H1 (cell line): ENCODE data around the gene MYH11. TPM values are rescaled to one million over a fixed set of nuclear protein-coding genes. Genes with fewer than 3 reads are reported as not detected.
A peak's percentile ranks its signal among the peaks of the same experiment; 100 is the strongest.

Experiments
- CTCF ChIA-PET: fragments of 300-600 bp; sonication (Branson Sonifier 250); formaldehyde crosslinking; loops from one replicate; lab custom pipeline; 2021; ENCODE audit not compliant: partially characterized antibody; lab: Charles Lee
- POLR2A ChIA-PET: fragments of 300-600 bp; sonication (Branson Sonifier 250); formaldehyde crosslinking; loops from one replicate; lab custom pipeline; 2021; ENCODE audit warnings: inconsistent platforms; ENCODE audit not compliant: partially characterized antibody; lab: Charles Lee
- DNase-seq, 2 experiments: peaks; one replicate each; pipeline versions ENCODE4 v3.0.0 to v3.0.0-alpha.2; 2010 to 2022; ENCODE audit warnings: low spot score in 2 of 2, low read depth in 1 of 2, mixed read lengths in 1 of 2
- FAIRE-seq: peaks from 2 replicates; lab custom pipeline; 2011; peaks lifted over from hg19 to GRCh38; lab: Jason Lieb, UNC
- H2AFZ ChIP-seq: 2 replicates; pipeline ENCODE4 v1.8.1; 2012; ENCODE audit warnings: low read length, inconsistent platforms
- H2AK5ac ChIP-seq: 2 replicates; pipeline ENCODE4 v1.6.1; 2013; ENCODE audit warnings: low read depth, low read length
- H2BK120ac ChIP-seq: replicated peaks from 2 replicates; pipeline ENCODE3; 2013; ENCODE audit warnings: low read depth, low read length, inconsistent platforms
- H2BK12ac ChIP-seq: 2 replicates; pipeline ENCODE4 v1.6.1; 2013; ENCODE audit warnings: low read depth, low read length
- H2BK15ac ChIP-seq: 2 replicates; pipeline ENCODE4 v1.6.1; 2013; ENCODE audit warnings: low read length
- H2BK20ac ChIP-seq: 2 replicates; pipeline ENCODE4 v1.6.1; 2013; ENCODE audit warnings: low read length
- H2BK5ac ChIP-seq: 2 replicates; pipeline ENCODE4 v1.6.1; 2013; ENCODE audit warnings: low read depth, low read length
- H3K14ac ChIP-seq: 2 replicates; pipeline ENCODE4 v1.6.1; 2013; ENCODE audit warnings: inconsistent platforms; ENCODE audit not compliant: insufficient read length
- H3K18ac ChIP-seq: 2 replicates; pipeline ENCODE4 v1.6.1; 2013; ENCODE audit warnings: low read length; ENCODE audit errors: extremely low read depth
- H3K23ac ChIP-seq: 2 replicates; pipeline ENCODE4 v1.6.1; 2013; ENCODE audit warnings: inconsistent platforms; ENCODE audit not compliant: insufficient read length
- H3K23me2 ChIP-seq: 2 replicates; pipeline ENCODE4 v1.6.1; 2013; ENCODE audit warnings: low read depth, low read length
- H3K27ac ChIP-seq: 2 replicates; pipeline ENCODE4 v1.6.1; 2011; ENCODE audit warnings: low read depth, low read length, inconsistent platforms
- H3K27me3 ChIP-seq, 4 experiments: replicated peaks in 1 of 4; 1 replicate in 1 of 4; 2 replicates in 3 of 4; pipeline versions ENCODE4 v1.6.1 to v1.8.1; 2011 to 2013; ENCODE audit warnings: low read length in 3 of 4, mild to moderate bottlenecking in 3 of 4, inconsistent platforms in 2 of 4, mixed read lengths in 2 of 4, moderate library complexity in 1 of 4; ENCODE audit not compliant: control insufficient read depth in 3 of 4, insufficient read depth in 3 of 4; ENCODE audit errors: extremely low read depth in 1 of 4
- H3K36me3 ChIP-seq, 4 experiments: 2 replicates each; pipeline versions ENCODE4 v1.6.1 to v1.8.1; 2011 to 2013; ENCODE audit warnings: mild to moderate bottlenecking in 4 of 4, low read length in 3 of 4, moderate library complexity in 2 of 4, control low read depth in 1 of 4, inconsistent platforms in 1 of 4; ENCODE audit not compliant: insufficient read depth in 4 of 4, control insufficient read depth in 2 of 4
- H3K4ac ChIP-seq: replicated peaks from 2 replicates; pipeline ENCODE3; 2013; ENCODE audit warnings: low read length, low read depth, mixed read lengths, inconsistent platforms; ENCODE audit not compliant: insufficient read length
- H3K4me1 ChIP-seq, 4 experiments: replicated peaks in 1 of 4; 1 replicate in 1 of 4; 2 replicates in 3 of 4; pipeline versions ENCODE4 v1.6.1 to v1.8.1; 2011 to 2013; ENCODE audit warnings: low read length in 3 of 4, inconsistent platforms in 2 of 4, mixed read lengths in 1 of 4; ENCODE audit not compliant: insufficient read depth in 4 of 4, control insufficient read depth in 3 of 4
- H3K4me2 ChIP-seq, 2 experiments: 2 replicates each; pipeline versions ENCODE4 v1.6.1 to v1.8.1; 2011 to 2013; ENCODE audit warnings: low read depth in 2 of 2, low read length in 2 of 2, control low read depth in 1 of 2, inconsistent platforms in 1 of 2, mild to moderate bottlenecking in 1 of 2; ENCODE audit not compliant: insufficient read depth in 1 of 2
- H3K4me3 ChIP-seq, 4 experiments: fragments of 200-600, 300-600 bp in 1 of 4; sonication (generic), shearing (Covaris generic), sonication (Bioruptor Twin) in 1 of 4; 2 replicates each; pipeline versions ENCODE4 v1.5.1 to v1.8.1; 2011 to 2016; ENCODE audit warnings: low read length in 4 of 4, low read depth in 3 of 4, control low read depth in 2 of 4, inconsistent platforms in 2 of 4, mild to moderate bottlenecking in 2 of 4, mixed read lengths in 1 of 4, moderate library complexity in 1 of 4; ENCODE audit not compliant: insufficient read depth in 2 of 4; ENCODE audit errors: extremely low read depth in 1 of 4
- H3K56ac ChIP-seq: replicated peaks from 2 replicates; pipeline ENCODE3; 2013; ENCODE audit warnings: low read depth, mild to moderate bottlenecking, mixed read lengths, low read length, inconsistent platforms; ENCODE audit not compliant: insufficient read length
- H3K79me1 ChIP-seq: 2 replicates; pipeline ENCODE4 v1.6.1; 2013; ENCODE audit warnings: low read depth, low read length, control low read depth
- H3K79me2 ChIP-seq, 2 experiments: 2 replicates each; pipeline versions ENCODE4 v1.6.1 to v1.8.1; 2012 to 2013; ENCODE audit warnings: low read length in 2 of 2, mild to moderate bottlenecking in 2 of 2, inconsistent platforms in 1 of 2; ENCODE audit not compliant: insufficient read depth in 2 of 2, control insufficient read depth in 1 of 2
- H3K9ac ChIP-seq, 4 experiments: replicated peaks in 1 of 4; 1 replicate in 1 of 4; 2 replicates in 3 of 4; pipeline versions ENCODE4 v1.6.1 to v1.8.1; 2011 to 2013; ENCODE audit warnings: low read depth in 3 of 4, low read length in 3 of 4, control low read depth in 2 of 4, mild to moderate bottlenecking in 2 of 4, moderate library complexity in 2 of 4, inconsistent platforms in 1 of 4; ENCODE audit errors: extremely low read depth in 1 of 4
- H3K9me3 ChIP-seq, 2 experiments: 2 replicates each; pipeline versions ENCODE4 v1.6.1 to v1.8.1; 2012 to 2013; ENCODE audit warnings: mild to moderate bottlenecking in 2 of 2, moderate library complexity in 2 of 2, control low read depth in 1 of 2, inconsistent platforms in 1 of 2, low read depth in 1 of 2, low read length in 1 of 2, mixed read lengths in 1 of 2; ENCODE audit not compliant: insufficient read depth in 2 of 2
- H4K20me1 ChIP-seq, 2 experiments: replicated peaks in 1 of 2; 2 replicates each; pipeline versions ENCODE3 to v1.8.1; 2011 to 2013; ENCODE audit warnings: inconsistent platforms in 2 of 2, low read length in 2 of 2, mild to moderate bottlenecking in 1 of 2; ENCODE audit not compliant: insufficient read depth in 2 of 2, control insufficient read depth in 1 of 2
- H4K5ac ChIP-seq: 2 replicates; pipeline ENCODE4 v1.6.1; 2013; ENCODE audit warnings: low read length, low read depth, mixed read lengths, inconsistent platforms; ENCODE audit not compliant: insufficient read length
- H4K8ac ChIP-seq: 2 replicates; pipeline ENCODE4 v1.8.0; 2013; ENCODE audit warnings: mild to moderate bottlenecking, moderate library complexity, low read length, inconsistent platforms; ENCODE audit not compliant: insufficient read depth; ENCODE audit errors: extremely low read depth
- H4K91ac ChIP-seq: replicated peaks from 2 replicates; pipeline ENCODE3; 2013; ENCODE audit warnings: low read length, mixed read lengths, inconsistent platforms; ENCODE audit not compliant: insufficient read length
- CEBPB ChIP-seq: IDR thresholded peaks from 2 replicates; pipeline ENCODE4 v1.6.1; 2012; ENCODE audit warnings: low read depth, low read length
- JUN ChIP-seq: IDR thresholded peaks from 2 replicates; pipeline ENCODE4 v1.6.1; 2011; ENCODE audit warnings: low read depth, mild to moderate bottlenecking, improper control_type of control experiment, low read length
- WGBS, 2 experiments: shearing (Covaris generic) in 1 of 2; methylation state at CpG; one replicate each; pipeline versions ENCODE4 v1.1.6 to v1.1.7; 2013 to 2015; ENCODE audit warnings: low lambda C conversion rate in 2 of 2, mixed read lengths in 2 of 2, inconsistent platforms in 1 of 2, low coverage in 1 of 2, missing lambda C conversion rate in 1 of 2; ENCODE audit not compliant: insufficient replicate concordance in 2 of 2, insufficient coverage in 1 of 2, insufficient read length in 1 of 2; ENCODE audit errors: extremely low coverage in 1 of 2, missing lambda C conversion rate in 1 of 2; 5-methylcytosine and 5-hydroxymethylcytosine counted together
- polyA plus RNA-seq, 7 experiments: library from polyadenylated mRNA; depleted of rRNA in 3 of 7; stranded (reverse) in 5 of 7; unstranded in 2 of 7; fragments of >200 nt in 5 of 7; fragments of 200-250 nt in 2 of 7; gene quantifications; 1 replicate in 5 of 7; 2 replicates in 1 of 7; 4 replicates in 1 of 7; pipeline versions ENCODE4 v1.2.1 to v1.2.3, GENCODE V29; 2011 to 2013; ENCODE audit warnings: missing spikeins in 2 of 7, mixed read lengths in 2 of 7
- total RNA-seq: library from RNA; stranded (reverse); fragmentation: NEBNext Ultra II Directional; extraction: Animal tissue kit (Norgen Biotek cat#: 25700); gene quantifications from 2 replicates; pipeline ENCODE4 v1.2.1, GENCODE V29; 2021

The MYH11 gene
- total and polyA plus RNA-seq, 2 of the 8 experiments (the other 6 are each of a cell fraction or from before 2014, with no cell fraction given): 0.11 to 0.78 TPM

DNA sequence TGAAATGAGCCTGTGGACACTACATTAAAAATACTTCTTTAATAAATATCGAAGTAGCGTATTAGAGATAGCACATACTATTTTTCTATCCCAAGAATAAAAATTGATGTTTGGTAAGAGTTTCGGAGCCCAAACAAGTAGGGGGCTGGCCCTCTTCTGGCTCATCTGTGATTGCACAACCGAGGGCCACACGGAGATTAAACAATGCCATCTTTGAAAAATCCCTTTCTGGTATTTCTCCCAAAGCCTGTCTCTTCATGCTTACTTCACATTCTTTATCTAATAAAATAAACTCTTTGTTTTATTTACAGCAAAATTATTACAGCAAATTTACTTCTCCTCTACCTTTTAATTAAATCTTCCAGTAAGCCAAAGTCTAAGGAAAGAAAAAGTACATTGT, 9.6 kb upstream of the MYH11 start:
- Histone ChIP-seq H3K9ac (no peak overlapping the region), H3K36me3 (peaks cover 0 to 30% (median 7%) of the 10 kb centered on the region in 4 experiments; a peak in 5 of 8 replicates), H4K91ac (no peak overlapping the region), H3K4me2 (no peak overlapping the region), H2BK15ac (no peak overlapping the region), H3K4me1 (no peaks in the 10 kb centered on the region), H3K27ac (no peak overlapping the region), H3K56ac (no peak overlapping the region), H4K20me1 (no peaks in the 10 kb centered on the region)
- DNase-seq: no peak
- TF ChIP-seq CEBPB: peak; percentile 50; the same call in 1 of the 2 replicates
- TF ChIP-seq JUN: no peak
- TF ChIP-seq, all 59 proteins: peak for 1
- ChIA-PET CTCF (interaction anchor here (1.3 kb wide), 1 partner anchor 10 kb away, joined by 4 read pairs; no protein-coding TSS in a partner anchor), POLR2A (interaction anchor here (1.1 kb wide), 1 partner anchor 9 kb away, joined by 3 read pairs; no protein-coding TSS in a partner anchor)
- FAIRE-seq: no peak
- no peaks in the 10 kb centered on the region for H3K79me2 ChIP-seq
- no peak overlapping the region for H2AFZ ChIP-seq
- H2AK5ac ChIP-seq: no peak overlapping the region
- H2BK12ac ChIP-seq: no peak overlapping the region
- WGBS, 2 experiments: 90% methylated on average over 5 of the region's 5 CpGs; no CpG with 5 or more reads in 1 of the 2 experiments
- no peaks in the 10 kb centered on the region for H3K23me2 ChIP-seq
- H4K8ac ChIP-seq: no peak overlapping the region
- H3K4ac ChIP-seq: no peak overlapping the region
- H2BK5ac ChIP-seq: no peak overlapping the region
- H4K5ac ChIP-seq: no peak overlapping the region
- H3K79me1 ChIP-seq: no peaks in the 10 kb centered on the region
- no peak overlapping the region for H3K23ac ChIP-seq
- H3K18ac ChIP-seq: no peak overlapping the region
- H3K4me3 ChIP-seq: no peak overlapping the region
- H3K9me3 ChIP-seq: no peaks in the 10 kb centered on the region
- no peaks in the 10 kb centered on the region for H3K27me3 ChIP-seq
- H3K14ac ChIP-seq: no peak overlapping the region
- H2BK120ac ChIP-seq: no peak overlapping the region
- no peak overlapping the region for H2BK20ac ChIP-seq
